ENCODE results near the gene OR2AT4. TPM values are rescaled to one million over a fixed set of nuclear protein-coding genes. Genes with fewer than 3 reads are reported as not detected.

The OR2AT4 gene
- total and polyA plus RNA-seq, 2 donors (not counting 3 experiments of a cell fraction or from before 2014, with no cell fraction given) = not detected

DNA sequence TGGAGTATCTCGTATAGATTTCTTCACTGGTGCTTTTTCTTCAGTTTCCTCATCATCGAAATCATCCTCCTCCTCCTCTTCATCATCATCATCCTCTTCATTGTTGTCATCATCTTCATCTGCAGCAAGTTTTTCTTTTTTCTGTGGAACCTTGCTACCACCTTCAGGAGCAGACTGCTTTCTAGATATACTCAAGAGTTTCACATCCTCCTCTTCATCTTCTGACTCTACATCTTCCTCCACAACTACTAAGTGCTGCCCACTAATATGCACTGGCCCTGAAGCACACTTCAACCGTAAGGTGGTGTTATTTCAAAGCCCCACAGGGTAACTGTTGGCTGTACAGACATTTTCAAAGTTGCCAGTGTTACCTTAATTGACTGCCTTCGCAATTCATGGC, 17.1 kb downstream of the OR2AT4 start:
- Histone ChIP-seq H3K27me3 (ENCODE audit: control insufficient read depth in 2 of 2, insufficient read depth in 2 of 2, low read length in 2 of 2) (peaks cover 9 to 10% of the 10 kb centered on the region in 2 experiments), H4K20me1 (replicated peaks; ENCODE audit: control insufficient read depth, extremely low read depth, insufficient read depth, low read length) (no peaks in the 10 kb centered on the region), H3K79me2 (ENCODE audit: control insufficient read depth, insufficient read depth, low read length) (no peaks in the 10 kb centered on the region), H3K27ac (ENCODE audit: insufficient read depth, low read depth, low read length) (no peak overlapping the region), H2AFZ (ENCODE audit: low read depth, low read length) (no peak overlapping the region), H3K9me3 (replicated peaks; ENCODE audit: control insufficient read depth, insufficient read depth, low read length) (no peaks in the 10 kb centered on the region), H3K4me2 (ENCODE audit: insufficient read depth, low read length) (no peak overlapping the region), H3K36me3 (ENCODE audit: control insufficient read depth in 2 of 2, extremely low read depth in 1 of 2, insufficient read depth in 2 of 2, low read length in 2 of 2) (no peaks in the 10 kb centered on the region), H3K9me1 (replicated peaks; ENCODE audit: control insufficient read depth, extremely low read depth, insufficient read depth, low read length) (no peaks in the 10 kb centered on the region), H3K4me1 (ENCODE audit: control insufficient read depth, extremely low read depth, insufficient read depth, low read length) (no peaks in the 10 kb centered on the region), H3K9ac (replicated peaks; ENCODE audit: extremely low read depth, insufficient read depth, low read length) (no peak overlapping the region), H3K4me3 (replicated peaks in 1 of 3; ENCODE audit: insufficient read depth in 1 of 3, low read depth in 1 of 3, low read length in 3 of 3) (no peak overlapping the region)
- dilution Hi-C loops (cut with MboI; ENCODE audit: extremely low pct_ligation_motif_present, low sequenced_read_pairs) = no loop called here
- CTCF ChIA-PET = no interaction called here
- intact Hi-C loops (cut with micrococcal nuclease) = no loop called here
- no peak for TF ChIP-seq FOS (IDR thresholded peaks at IDR 0.05; ENCODE audit: borderline replicate concordance, insufficient read depth, low read length)
- TF ChIP-seq MYC (IDR thresholded peaks at IDR 0.05; ENCODE audit: low read depth, low read length) = no peak
- no peak for TF ChIP-seq JUN (IDR thresholded peaks at IDR 0.05; ENCODE audit: borderline replicate concordance, insufficient read depth, insufficient read length, low read depth)
- no peak for DNase-seq (ENCODE audit: low read depth, low spot score)
- BruUV-seq (replicated peaks) = no TSS peak
- POLR2A ChIA-PET = no interaction called here
- no peak for FAIRE-seq

DNA sequence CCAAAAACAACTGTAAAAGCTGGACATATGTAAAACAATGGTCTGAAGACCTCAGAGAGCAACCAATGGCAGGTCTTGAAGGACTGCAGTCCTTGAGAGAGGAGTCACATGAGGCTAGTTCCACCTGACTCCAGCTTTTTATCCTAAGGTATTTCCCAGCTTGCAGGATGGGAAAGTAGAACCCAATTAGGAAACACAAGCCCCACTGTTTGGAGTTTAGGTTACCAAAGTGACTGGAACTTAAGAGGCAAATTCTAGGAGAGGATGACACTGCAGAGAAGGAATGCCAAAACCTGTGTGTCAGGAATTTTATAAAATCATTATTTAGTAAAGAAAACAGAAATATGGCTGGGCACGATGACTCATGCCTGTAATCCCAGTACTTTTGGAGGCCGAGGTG, 18.4 kb downstream of the OR2AT4 start:
- Histone ChIP-seq H3K27ac (ENCODE audit: insufficient read depth, low read depth, low read length) (no peak overlapping the region), H3K79me2 (ENCODE audit: control insufficient read depth, insufficient read depth, low read length) (no peaks in the 10 kb centered on the region), H3K4me3 (replicated peaks in 1 of 3; ENCODE audit: insufficient read depth in 1 of 3, low read depth in 1 of 3, low read length in 3 of 3) (no peak overlapping the region), H3K9ac (replicated peaks; ENCODE audit: extremely low read depth, insufficient read depth, low read length) (no peak overlapping the region), H3K9me3 (replicated peaks; ENCODE audit: control insufficient read depth, insufficient read depth, low read length) (no peaks in the 10 kb centered on the region), H3K36me3 (ENCODE audit: control insufficient read depth in 2 of 2, extremely low read depth in 1 of 2, insufficient read depth in 2 of 2, low read length in 2 of 2) (no peaks in the 10 kb centered on the region), H3K4me2 (ENCODE audit: insufficient read depth, low read length) (no peak overlapping the region), H3K27me3 (ENCODE audit: control insufficient read depth in 2 of 2, insufficient read depth in 2 of 2, low read length in 2 of 2) (peaks cover 10 to 12% of the 10 kb centered on the region in 2 experiments), H3K9me1 (replicated peaks; ENCODE audit: control insufficient read depth, extremely low read depth, insufficient read depth, low read length) (no peaks in the 10 kb centered on the region), H3K4me1 (ENCODE audit: control insufficient read depth, extremely low read depth, insufficient read depth, low read length) (no peaks in the 10 kb centered on the region), H4K20me1 (replicated peaks; ENCODE audit: control insufficient read depth, extremely low read depth, insufficient read depth, low read length) (no peaks in the 10 kb centered on the region), H2AFZ (ENCODE audit: low read depth, low read length) (no peak overlapping the region)
- TF ChIP-seq, protein P1, sequence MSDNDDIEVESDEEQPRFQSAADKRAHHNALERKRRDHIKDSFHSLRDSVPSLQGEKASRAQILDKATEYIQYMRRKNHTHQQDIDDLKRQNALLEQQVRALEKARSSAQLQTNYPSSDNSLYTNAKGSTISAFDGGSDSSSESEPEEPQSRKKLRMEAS (IDR thresholded peaks at IDR 0.05; ENCODE audit: insufficient read depth, insufficient read length) = no peak
- TF ChIP-seq, protein P2, sequence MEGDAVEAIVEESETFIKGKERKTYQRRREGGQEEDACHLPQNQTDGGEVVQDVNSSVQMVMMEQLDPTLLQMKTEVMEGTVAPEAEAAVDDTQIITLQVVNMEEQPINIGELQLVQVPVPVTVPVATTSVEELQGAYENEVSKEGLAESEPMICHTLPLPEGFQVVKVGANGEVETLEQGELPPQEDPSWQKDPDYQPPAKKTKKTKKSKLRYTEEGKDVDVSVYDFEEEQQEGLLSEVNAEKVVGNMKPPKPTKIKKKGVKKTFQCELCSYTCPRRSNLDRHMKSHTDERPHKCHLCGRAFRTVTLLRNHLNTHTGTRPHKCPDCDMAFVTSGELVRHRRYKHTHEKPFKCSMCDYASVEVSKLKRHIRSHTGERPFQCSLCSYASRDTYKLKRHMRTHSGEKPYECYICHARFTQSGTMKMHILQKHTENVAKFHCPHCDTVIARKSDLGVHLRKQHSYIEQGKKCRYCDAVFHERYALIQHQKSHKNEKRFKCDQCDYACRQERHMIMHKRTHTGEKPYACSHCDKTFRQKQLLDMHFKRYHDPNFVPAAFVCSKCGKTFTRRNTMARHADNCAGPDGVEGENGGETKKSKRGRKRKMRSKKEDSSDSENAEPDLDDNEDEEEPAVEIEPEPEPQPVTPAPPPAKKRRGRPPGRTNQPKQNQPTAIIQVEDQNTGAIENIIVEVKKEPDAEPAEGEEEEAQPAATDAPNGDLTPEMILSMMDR (IDR thresholded peaks at IDR 0.05; ENCODE audit: extremely low read depth in 1 of 2, insufficient read depth in 1 of 2, low read depth in 1 of 2, low read length in 2 of 2) = no peak
- TF ChIP-seq POLR2A (IDR thresholded peaks at IDR 0.05; ENCODE audit: low read depth, low read length) (no peak), FOS (IDR thresholded peaks at IDR 0.05; ENCODE audit: borderline replicate concordance, insufficient read depth, low read length) (no peak), MYC (IDR thresholded peaks at IDR 0.05; ENCODE audit: low read depth, low read length) (no peak), POLR2AphosphoS5 (IDR thresholded peaks at IDR 0.05; ENCODE audit: insufficient read depth, low read depth, low read length) (no peak), GATA2 (IDR thresholded peaks at IDR 0.05; ENCODE audit: insufficient read depth, insufficient read length, low read depth, low read length) (no peak), JUN (IDR thresholded peaks at IDR 0.05; ENCODE audit: borderline replicate concordance, insufficient read depth, insufficient read length, low read depth) (no peak)
- POLR2A ChIA-PET = no interaction called here
- FAIRE-seq = no peak
- DNase-seq (ENCODE audit: low read depth, low spot score) = no peak
- no TSS peak for BruUV-seq (replicated peaks)
- intact Hi-C loops (cut with micrococcal nuclease) (no loop called here), dilution Hi-C loops (cut with MboI; ENCODE audit: extremely low pct_ligation_motif_present, low sequenced_read_pairs) (no loop called here)
- CTCF ChIA-PET = interaction anchor here (1.3 kb wide), 1 partner anchor 63 kb away, joined by 4 read pairs; no protein-coding TSS in a partner anchor
